ENCODE measurements around the gene FANCD2.

FANCD2 gene

GRCh38 chr3:10099041-10099440 is 72.8 kb downstream of the FANCD2 start:
- H3K4me1 ChIP-seq (ENCODE audit: control insufficient read depth, low read length) = 0 out of 2 replicates have a peak, but pooled peaks cover 3% of the 10 kb centered on the region

DNA sequence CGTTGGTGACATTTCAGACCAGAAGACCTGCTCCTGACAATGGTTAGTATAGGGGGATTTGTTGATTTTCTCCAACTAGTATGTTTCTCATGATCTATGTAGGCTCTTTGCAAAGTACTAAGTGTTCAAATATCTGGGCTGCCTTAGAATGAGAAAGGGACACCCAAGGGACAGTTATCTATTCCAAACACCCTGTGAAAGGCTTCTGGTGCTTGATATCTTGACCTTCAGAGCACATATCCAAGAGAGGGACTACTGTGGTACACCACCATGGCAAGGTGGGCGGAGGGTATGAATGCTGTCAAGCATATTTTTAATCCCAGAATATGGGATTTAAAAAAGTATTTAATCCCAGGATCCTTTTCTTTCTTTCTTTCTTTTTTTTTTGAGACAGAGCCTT is 80.7 kb downstream of the FANCD2 start:
- Histone ChIP-seq H3K4me1 (ENCODE audit: control insufficient read depth, low read length) (no peaks in the 10 kb centered on the region), H3K4me3 (ENCODE audit: low read length) (no peak overlapping the region), H3K27ac (ENCODE audit: low read depth, low read length) (no peak overlapping the region), H3K36me3 (ENCODE audit: control insufficient read depth, low read length) (peaks cover 13% of the 10 kb centered on the region), H3K27me3 (ENCODE audit: control insufficient read depth, low read length) (no peaks in the 10 kb centered on the region), H3K9me3 (ENCODE audit: control insufficient read depth, insufficient read depth, low read length) (no peaks in the 10 kb centered on the region), H3K79me2 (ENCODE audit: control insufficient read depth, low read length) (no peaks in the 10 kb centered on the region), H4K20me1 (ENCODE audit: control insufficient read depth, insufficient read depth, low read depth, low read length) (no peaks in the 10 kb centered on the region), H3K9me2 (replicated peaks; ENCODE audit: control insufficient read depth, low read length) (no peaks in the 10 kb centered on the region), H3F3A (ENCODE audit: control insufficient read depth, insufficient read depth) (0 out of 2 replicates have a peak, but pooled peaks cover 7% of the 10 kb centered on the region), H3K4me2 (ENCODE audit: low read length) (no peak overlapping the region)
- TF ChIP-seq EZH2phosphoT487 (IDR thresholded peaks at IDR 0.05; ENCODE audit: borderline replicate concordance, low read length) (no peak), CTCF (IDR thresholded peaks at IDR 0.05; ENCODE audit: low read depth, low read length, poor library complexity, severe bottlenecking) (no peak)

More at GRCh38 chr3:10099041-10099440, 72.8 kb downstream of the FANCD2 start:
- Histone ChIP-seq H3K27ac (ENCODE audit: low read depth, low read length) (no peak overlapping the region), H3K36me3 (ENCODE audit: control insufficient read depth, low read length) (peaks cover 72% of the 10 kb centered on the region), H3K9me3 (ENCODE audit: control insufficient read depth, insufficient read depth, low read length) (no peaks in the 10 kb centered on the region), H3K4me3 (ENCODE audit: low read length) (no peak overlapping the region), H3K4me2 (ENCODE audit: low read length) (no peak overlapping the region), H4K20me1 (ENCODE audit: control insufficient read depth, insufficient read depth, low read depth, low read length) (no peaks in the 10 kb centered on the region), H3K9me2 (replicated peaks; ENCODE audit: control insufficient read depth, low read length) (no peaks in the 10 kb centered on the region), H3F3A (ENCODE audit: control insufficient read depth, insufficient read depth) (peaks cover 5% of the 10 kb centered on the region; the same call in 1 of the 2 replicates), H3K79me2 (ENCODE audit: control insufficient read depth, low read length) (no peaks in the 10 kb centered on the region), H3K27me3 (ENCODE audit: control insufficient read depth, low read length) (no peaks in the 10 kb centered on the region)
- no peak for TF ChIP-seq EZH2phosphoT487 (IDR thresholded peaks at IDR 0.05; ENCODE audit: borderline replicate concordance, low read length)
- TF ChIP-seq CTCF (IDR thresholded peaks at IDR 0.05; ENCODE audit: low read depth, low read length, poor library complexity, severe bottlenecking) = no peak

DNA sequence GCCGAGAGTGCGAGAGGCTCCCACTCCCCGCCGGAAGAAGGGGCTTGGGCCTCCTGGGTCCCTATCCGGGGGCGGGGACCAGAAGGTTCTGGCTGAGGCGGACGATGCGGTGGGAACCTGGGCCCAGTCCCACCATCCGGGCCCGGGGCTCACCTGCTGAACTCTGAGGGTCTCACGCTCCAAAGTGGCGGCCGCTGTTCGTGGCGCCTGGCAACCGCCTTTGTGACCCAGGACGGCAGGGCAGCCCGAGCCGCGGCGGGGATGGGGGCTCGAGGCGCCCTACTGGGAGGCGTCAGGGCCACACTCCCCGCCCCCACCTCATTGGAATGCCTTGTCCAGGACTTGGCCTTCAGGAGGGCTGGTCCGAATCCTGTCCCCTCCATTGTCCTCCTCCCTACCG is 81.9 kb downstream of the FANCD2 start, which contains the start of gene FANCD2OS:
TSS of gene FANCD2OS (minus strand) at position 165 of the 400 bp plus-strand sequence. CDS start 3,481 bp downstream, outside the sequence.
- TF ChIP-seq CTCF (IDR thresholded peaks at IDR 0.05; ENCODE audit: low read depth, low read length, poor library complexity, severe bottlenecking) (no peak), EZH2phosphoT487 (IDR thresholded peaks at IDR 0.05; ENCODE audit: borderline replicate concordance, low read length) (no peak)
- Histone ChIP-seq H3K4me2 (ENCODE audit: low read length) (no peak within 1 kb of the TSS), H3K4me1 (ENCODE audit: control insufficient read depth, low read length) (no peaks in the 10 kb centered on the region), H3K36me3 (ENCODE audit: control insufficient read depth, low read length) (peaks cover 10% of the 10 kb centered on the region), H4K20me1 (ENCODE audit: control insufficient read depth, insufficient read depth, low read depth, low read length) (no peaks in the 10 kb centered on the region), H3F3A (ENCODE audit: control insufficient read depth, insufficient read depth) (0 out of 2 replicates have a peak, but pooled peaks cover 8% of the 10 kb centered on the region), H3K27ac (ENCODE audit: low read depth, low read length) (no peak within 1 kb of the TSS), H3K9me3 (ENCODE audit: control insufficient read depth, insufficient read depth, low read length) (no peaks in the 10 kb centered on the region), H3K9me2 (replicated peaks; ENCODE audit: control insufficient read depth, low read length) (no peaks in the 10 kb centered on the region), H3K79me2 (ENCODE audit: control insufficient read depth, low read length) (no peaks in the 10 kb centered on the region), H3K4me3 (ENCODE audit: low read length) (no peak within 1 kb of the TSS), H3K27me3 (ENCODE audit: control insufficient read depth, low read length) (no peaks in the 10 kb centered on the region)
